SK-N-SH treated with all-trans-retinoic acid at 6 μM for 48 hours (cell line): ENCODE measurements around the gene STIM2.

Experiments used
- ATAC-seq: fragments of 200-7000 bp; cut with Tn5 transposase; 3 replicates; pipeline ENCODE4 v1.9.1; 2020; ENCODE audit warnings: mild to moderate bottlenecking, moderate library complexity
- ARNTL ChIP-seq: fragments of 450-650 bp; formaldehyde crosslinking; IDR thresholded peaks from 2 replicates; pipeline ENCODE4 v1.5.0; 2020; ENCODE audit warnings: low read depth, mild to moderate bottlenecking, moderate library complexity, borderline replicate concordance
- BACH2 ChIP-seq: fragments of 250-450 bp; sonication (Bioruptor Pico); IDR thresholded peaks from 2 replicates; pipeline ENCODE4 v1.9.0; 2021; ENCODE audit warnings: mild to moderate bottlenecking, borderline replicate concordance
- CSDC2 ChIP-seq: fragments of 250-450 bp; sonication (Bioruptor Pico); IDR thresholded peaks from 2 replicates; pipeline ENCODE4 v1.5.0; 2020; ENCODE audit warnings: mild to moderate bottlenecking, moderate library complexity
- ESRRG ChIP-seq: fragments of 250-450 bp; sonication (Bioruptor Pico); IDR thresholded peaks from 2 replicates; pipeline ENCODE4 v1.6.1; 2021; ENCODE audit warnings: mild to moderate bottlenecking
- GLIS3 ChIP-seq: fragments of 250-450 bp; sonication (Bioruptor Pico); IDR thresholded peaks from 2 replicates; pipeline ENCODE4 v1.5.0; 2020; ENCODE audit warnings: mild to moderate bottlenecking, moderate library complexity
- ISL1 ChIP-seq: fragments of 250-450 bp; sonication (Bioruptor Pico); IDR thresholded peaks from 2 replicates; pipeline ENCODE4 v2.1.2; 2022; ENCODE audit warnings: mild to moderate bottlenecking, moderate library complexity
- OSR1 ChIP-seq: fragments of 250-450 bp; sonication (Bioruptor Pico); IDR thresholded peaks from 2 replicates; pipeline ENCODE4 v1.8.0; 2022; ENCODE audit warnings: moderate library complexity, mild to moderate bottlenecking, inconsistent platforms
- PPARA ChIP-seq: fragments of 250-450 bp; sonication (Bioruptor Pico); IDR thresholded peaks from 2 replicates; pipeline ENCODE4 v1.5.0; 2020; ENCODE audit warnings: mild to moderate bottlenecking, borderline replicate concordance
- RARB ChIP-seq: fragments of 250-450 bp; sonication (Bioruptor Pico); IDR thresholded peaks from 2 replicates; pipeline ENCODE4 v1.8.0; 2021; ENCODE audit warnings: mild to moderate bottlenecking, moderate library complexity
- SNAI2 ChIP-seq: fragments of 250-450 bp; sonication (Bioruptor Pico); IDR thresholded peaks from 2 replicates; pipeline ENCODE4 v1.5.0; 2020; ENCODE audit warnings: mild to moderate bottlenecking, moderate library complexity
- TCF4 ChIP-seq: fragments of 250-450 bp; sonication (Bioruptor Pico); IDR thresholded peaks from 2 replicates; pipeline ENCODE4 v1.8.0; 2021; ENCODE audit warnings: mild to moderate bottlenecking, moderate library complexity, borderline replicate concordance
- TOX ChIP-seq: fragments of 250-450 bp; sonication (Bioruptor Pico); IDR thresholded peaks from 2 replicates; pipeline ENCODE4 v1.8.0; 2021; ENCODE audit warnings: mild to moderate bottlenecking, moderate library complexity, borderline replicate concordance
- ZC3H10 ChIP-seq: fragments of 250-450 bp; sonication (Bioruptor Pico); IDR thresholded peaks from 2 replicates; pipeline ENCODE4 v1.5.1; 2021; ENCODE audit warnings: mild to moderate bottlenecking, moderate library complexity
- ZFP3 ChIP-seq: fragments of 250-450 bp; sonication (Bioruptor Pico); IDR thresholded peaks from 2 replicates; pipeline ENCODE4 v1.5.0; 2020; ENCODE audit warnings: mild to moderate bottlenecking, moderate library complexity
- ZFP30 ChIP-seq: fragments of 450-650 bp; formaldehyde crosslinking; IDR thresholded peaks from 2 replicates; pipeline ENCODE4 v1.5.0; 2022; ENCODE audit warnings: mild to moderate bottlenecking, moderate library complexity
- ZNF565 ChIP-seq: fragments of 450-650 bp; formaldehyde crosslinking; conservative IDR thresholded peaks from 2 replicates; pipeline ENCODE4 v1.5.0; 2020; ENCODE audit warnings: low read depth, mild to moderate bottlenecking, moderate library complexity
- TF ChIP-seq, protein P1 (sequence below): fragments of 250-450 bp; sonication (Bioruptor Pico); IDR thresholded peaks from 2 replicates; pipeline ENCODE4 v1.8.0; 2021; ENCODE audit warnings: low read depth, mild to moderate bottlenecking, moderate library complexity, borderline replicate concordance
- TF ChIP-seq, protein P2 (sequence below): fragments of 250-450 bp; sonication (Bioruptor Pico); IDR thresholded peaks from 2 replicates; pipeline ENCODE4 v1.8.0; 2020; ENCODE audit warnings: mild to moderate bottlenecking, moderate library complexity, borderline replicate concordance
- TF ChIP-seq, protein P3 (sequence below): fragments of 250-450 bp; sonication (Bioruptor Pico); IDR thresholded peaks from 2 replicates; pipeline ENCODE4 v1.5.0; 2020; ENCODE audit warnings: mild to moderate bottlenecking, moderate library complexity
- TF ChIP-seq, protein P4 (sequence below): fragments of 250-450 bp; sonication (Bioruptor Pico); IDR thresholded peaks from 2 replicates; pipeline ENCODE4 v1.5.1; 2021; ENCODE audit warnings: mild to moderate bottlenecking, moderate library complexity

STIM2 gene

GRCh38 chr4:26815199-26815598, 45.4 kb upstream of the STIM2 start:
- ATAC-seq, result no peak
- no peak for TF ChIP-seq ZC3H10 (CRISPR knock-in tag)
- no peak for TF ChIP-seq ESRRG (CRISPR knock-in tag)
- TF ChIP-seq, protein P1, sequence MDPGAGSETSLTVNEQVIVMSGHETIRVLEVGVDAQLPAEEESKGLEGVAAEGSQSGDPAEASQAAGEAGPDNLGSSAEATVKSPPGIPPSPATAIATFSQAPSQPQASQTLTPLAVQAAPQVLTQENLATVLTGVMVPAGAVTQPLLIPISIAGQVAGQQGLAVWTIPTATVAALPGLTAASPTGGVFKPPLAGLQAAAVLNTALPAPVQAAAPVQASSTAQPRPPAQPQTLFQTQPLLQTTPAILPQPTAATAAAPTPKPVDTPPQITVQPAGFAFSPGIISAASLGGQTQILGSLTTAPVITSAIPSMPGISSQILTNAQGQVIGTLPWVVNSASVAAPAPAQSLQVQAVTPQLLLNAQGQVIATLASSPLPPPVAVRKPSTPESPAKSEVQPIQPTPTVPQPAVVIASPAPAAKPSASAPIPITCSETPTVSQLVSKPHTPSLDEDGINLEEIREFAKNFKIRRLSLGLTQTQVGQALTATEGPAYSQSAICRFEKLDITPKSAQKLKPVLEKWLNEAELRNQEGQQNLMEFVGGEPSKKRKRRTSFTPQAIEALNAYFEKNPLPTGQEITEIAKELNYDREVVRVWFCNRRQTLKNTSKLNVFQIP (CRISPR knock-in tag), result no peak
- TF ChIP-seq, protein P2, sequence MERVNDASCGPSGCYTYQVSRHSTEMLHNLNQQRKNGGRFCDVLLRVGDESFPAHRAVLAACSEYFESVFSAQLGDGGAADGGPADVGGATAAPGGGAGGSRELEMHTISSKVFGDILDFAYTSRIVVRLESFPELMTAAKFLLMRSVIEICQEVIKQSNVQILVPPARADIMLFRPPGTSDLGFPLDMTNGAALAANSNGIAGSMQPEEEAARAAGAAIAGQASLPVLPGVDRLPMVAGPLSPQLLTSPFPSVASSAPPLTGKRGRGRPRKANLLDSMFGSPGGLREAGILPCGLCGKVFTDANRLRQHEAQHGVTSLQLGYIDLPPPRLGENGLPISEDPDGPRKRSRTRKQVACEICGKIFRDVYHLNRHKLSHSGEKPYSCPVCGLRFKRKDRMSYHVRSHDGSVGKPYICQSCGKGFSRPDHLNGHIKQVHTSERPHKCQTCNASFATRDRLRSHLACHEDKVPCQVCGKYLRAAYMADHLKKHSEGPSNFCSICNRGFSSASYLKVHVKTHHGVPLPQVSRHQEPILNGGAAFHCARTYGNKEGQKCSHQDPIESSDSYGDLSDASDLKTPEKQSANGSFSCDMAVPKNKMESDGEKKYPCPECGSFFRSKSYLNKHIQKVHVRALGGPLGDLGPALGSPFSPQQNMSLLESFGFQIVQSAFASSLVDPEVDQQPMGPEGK (CRISPR knock-in tag), result no peak
- no peak for TF ChIP-seq ZFP3 (CRISPR knock-in tag)
- no peak for TF ChIP-seq TCF4
- TF ChIP-seq CSDC2 (CRISPR knock-in tag), result no peak
- TF ChIP-seq ISL1, result no peak
- TF ChIP-seq, all 23 proteins: peak for 0

DNA sequence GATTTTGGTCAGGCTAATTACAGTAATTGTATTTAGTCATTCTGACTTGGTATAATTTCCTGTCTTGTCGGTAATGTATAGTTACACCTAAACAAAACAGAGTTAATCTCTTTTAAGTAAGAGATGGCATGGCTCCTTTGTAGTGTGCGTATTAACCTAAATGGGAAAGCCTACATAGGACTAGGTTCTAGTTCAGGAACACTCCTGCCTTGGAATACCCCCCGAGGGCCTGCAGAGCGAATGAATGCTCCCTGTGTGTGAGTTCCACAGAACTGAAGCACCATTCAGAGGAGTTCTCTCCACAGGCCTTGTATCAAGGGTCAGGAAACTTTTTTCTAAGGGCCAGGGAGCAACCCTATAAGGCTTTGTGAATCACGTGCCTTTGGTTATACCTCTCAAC, 44.9 kb upstream of the STIM2 start:
- no peak for ATAC-seq
- TF ChIP-seq, protein P3, sequence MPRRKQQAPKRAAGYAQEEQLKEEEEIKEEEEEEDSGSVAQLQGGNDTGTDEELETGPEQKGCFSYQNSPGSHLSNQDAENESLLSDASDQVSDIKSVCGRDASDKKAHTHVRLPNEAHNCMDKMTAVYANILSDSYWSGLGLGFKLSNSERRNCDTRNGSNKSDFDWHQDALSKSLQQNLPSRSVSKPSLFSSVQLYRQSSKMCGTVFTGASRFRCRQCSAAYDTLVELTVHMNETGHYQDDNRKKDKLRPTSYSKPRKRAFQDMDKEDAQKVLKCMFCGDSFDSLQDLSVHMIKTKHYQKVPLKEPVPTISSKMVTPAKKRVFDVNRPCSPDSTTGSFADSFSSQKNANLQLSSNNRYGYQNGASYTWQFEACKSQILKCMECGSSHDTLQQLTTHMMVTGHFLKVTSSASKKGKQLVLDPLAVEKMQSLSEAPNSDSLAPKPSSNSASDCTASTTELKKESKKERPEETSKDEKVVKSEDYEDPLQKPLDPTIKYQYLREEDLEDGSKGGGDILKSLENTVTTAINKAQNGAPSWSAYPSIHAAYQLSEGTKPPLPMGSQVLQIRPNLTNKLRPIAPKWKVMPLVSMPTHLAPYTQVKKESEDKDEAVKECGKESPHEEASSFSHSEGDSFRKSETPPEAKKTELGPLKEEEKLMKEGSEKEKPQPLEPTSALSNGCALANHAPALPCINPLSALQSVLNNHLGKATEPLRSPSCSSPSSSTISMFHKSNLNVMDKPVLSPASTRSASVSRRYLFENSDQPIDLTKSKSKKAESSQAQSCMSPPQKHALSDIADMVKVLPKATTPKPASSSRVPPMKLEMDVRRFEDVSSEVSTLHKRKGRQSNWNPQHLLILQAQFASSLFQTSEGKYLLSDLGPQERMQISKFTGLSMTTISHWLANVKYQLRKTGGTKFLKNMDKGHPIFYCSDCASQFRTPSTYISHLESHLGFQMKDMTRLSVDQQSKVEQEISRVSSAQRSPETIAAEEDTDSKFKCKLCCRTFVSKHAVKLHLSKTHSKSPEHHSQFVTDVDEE (CRISPR knock-in tag), result no peak
- TF ChIP-seq, protein P2 (CRISPR knock-in tag), result no peak
- TF ChIP-seq ZNF565 (CRISPR knock-in tag) (no peak), BACH2 (CRISPR knock-in tag) (no peak), RARB (CRISPR knock-in tag) (no peak), TCF4 (no peak), SNAI2 (CRISPR knock-in tag) (no peak), ARNTL (CRISPR knock-in tag) (no peak), OSR1 (no peak), ZFP3 (CRISPR knock-in tag) (no peak), TOX (CRISPR knock-in tag) (no peak), GLIS3 (no peak), ISL1 (no peak), ZFP30 (CRISPR knock-in tag) (no peak), ZC3H10 (CRISPR knock-in tag) (no peak)

GRCh38 chr4:26819026-26819425, 41.6 kb upstream of the STIM2 start:
- no peak for ATAC-seq
- TF ChIP-seq, protein P1 (CRISPR knock-in tag), result no peak
- no peak for TF ChIP-seq RARB (CRISPR knock-in tag)
- TF ChIP-seq, protein P2 (CRISPR knock-in tag), result no peak
- no peak for TF ChIP-seq TOX (CRISPR knock-in tag)
- TF ChIP-seq ESRRG (CRISPR knock-in tag), result no peak
- no peak for TF ChIP-seq ZFP30 (CRISPR knock-in tag)
- TF ChIP-seq ZFP3 (CRISPR knock-in tag), result no peak
- TF ChIP-seq PPARA, result no peak
- TF ChIP-seq GLIS3, result no peak
- TF ChIP-seq, protein P4, sequence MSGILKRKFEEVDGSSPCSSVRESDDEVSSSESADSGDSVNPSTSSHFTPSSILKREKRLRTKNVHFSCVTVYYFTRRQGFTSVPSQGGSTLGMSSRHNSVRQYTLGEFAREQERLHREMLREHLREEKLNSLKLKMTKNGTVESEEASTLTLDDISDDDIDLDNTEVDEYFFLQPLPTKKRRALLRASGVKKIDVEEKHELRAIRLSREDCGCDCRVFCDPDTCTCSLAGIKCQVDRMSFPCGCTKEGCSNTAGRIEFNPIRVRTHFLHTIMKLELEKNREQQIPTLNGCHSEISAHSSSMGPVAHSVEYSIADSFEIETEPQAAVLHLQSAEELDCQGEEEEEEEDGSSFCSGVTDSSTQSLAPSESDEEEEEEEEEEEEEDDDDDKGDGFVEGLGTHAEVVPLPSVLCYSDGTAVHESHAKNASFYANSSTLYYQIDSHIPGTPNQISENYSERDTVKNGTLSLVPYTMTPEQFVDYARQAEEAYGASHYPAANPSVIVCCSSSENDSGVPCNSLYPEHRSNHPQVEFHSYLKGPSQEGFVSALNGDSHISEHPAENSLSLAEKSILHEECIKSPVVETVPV (CRISPR knock-in tag), result no peak
- no peak for TF ChIP-seq BACH2 (CRISPR knock-in tag)
- TF ChIP-seq TCF4, result no peak
- no peak for TF ChIP-seq CSDC2 (CRISPR knock-in tag)
